ENCODE measurements around the gene FRS3. TPM values are rescaled to one million over a fixed set of nuclear protein-coding genes. Genes with fewer than 3 reads are reported as not detected.
A peak's percentile ranks its signal among the peaks of the same experiment; 100 is the strongest.

The FRS3 gene
- total and polyA plus RNA-seq, 9 of the 15 experiments (the other 6 are each of a cell fraction or from before 2014, with no cell fraction given), result 0.03 to 3.7 (median 1.6) TPM

DNA sequence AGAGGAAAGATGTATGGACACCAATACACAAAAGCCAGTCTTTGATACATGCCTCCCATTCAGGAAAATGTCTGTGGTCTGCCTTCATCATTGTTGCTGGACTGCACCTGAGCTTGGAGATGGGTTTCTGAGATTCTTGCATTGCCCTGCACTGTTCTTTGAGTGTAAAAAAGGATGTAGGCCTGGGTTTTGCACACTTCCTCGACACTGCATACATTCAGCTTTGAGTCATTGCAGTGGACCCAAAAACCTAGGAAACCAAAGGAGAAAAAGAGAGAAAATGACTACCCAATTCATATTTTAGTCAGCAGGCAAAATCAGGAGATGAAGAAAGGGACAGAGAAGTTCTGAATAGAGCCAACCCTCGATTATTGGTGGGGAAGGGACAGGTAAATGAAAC, 16.8 kb upstream of the FRS3 start:
- H3K9me1 ChIP-seq (ENCODE audit: control insufficient read depth, insufficient read depth, low read length), result no peaks in the 10 kb centered on the region
- H3K9ac ChIP-seq (ENCODE audit: insufficient read depth in 1 of 2, low read depth in 2 of 2, low read length in 2 of 2), result no peak overlapping the region
- DNase-seq (ENCODE audit: extremely low read depth in 1 of 4, low spot score in 3 of 4) (no peak), ATAC-seq (no peak), FAIRE-seq (no peak)
- no peaks in the 10 kb centered on the region for H3K4me1 ChIP-seq (replicated peaks in 1 of 2; ENCODE audit: control insufficient read depth in 2 of 2, insufficient read depth in 2 of 2, low read length in 2 of 2)
- intact Hi-C loops (cut with micrococcal nuclease), result no loop called here
- no peaks in the 10 kb centered on the region for H3K27me3 ChIP-seq (ENCODE audit: control insufficient read depth in 2 of 2, insufficient read depth in 2 of 2, low read length in 2 of 2)
- BruUV-seq (replicated peaks), result no TSS peak
- TF ChIP-seq, protein P1, sequence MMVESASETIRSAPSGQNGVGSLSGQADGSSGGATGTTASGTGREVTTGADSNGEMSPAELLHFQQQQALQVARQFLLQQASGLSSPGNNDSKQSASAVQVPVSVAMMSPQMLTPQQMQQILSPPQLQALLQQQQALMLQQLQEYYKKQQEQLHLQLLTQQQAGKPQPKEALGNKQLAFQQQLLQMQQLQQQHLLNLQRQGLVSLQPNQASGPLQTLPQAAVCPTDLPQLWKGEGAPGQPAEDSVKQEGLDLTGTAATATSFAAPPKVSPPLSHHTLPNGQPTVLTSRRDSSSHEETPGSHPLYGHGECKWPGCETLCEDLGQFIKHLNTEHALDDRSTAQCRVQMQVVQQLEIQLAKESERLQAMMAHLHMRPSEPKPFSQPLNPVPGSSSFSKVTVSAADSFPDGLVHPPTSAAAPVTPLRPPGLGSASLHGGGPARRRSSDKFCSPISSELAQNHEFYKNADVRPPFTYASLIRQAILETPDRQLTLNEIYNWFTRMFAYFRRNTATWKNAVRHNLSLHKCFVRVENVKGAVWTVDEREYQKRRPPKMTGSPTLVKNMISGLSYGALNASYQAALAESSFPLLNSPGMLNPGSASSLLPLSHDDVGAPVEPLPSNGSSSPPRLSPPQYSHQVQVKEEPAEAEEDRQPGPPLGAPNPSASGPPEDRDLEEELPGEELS (CRISPR knock-in tag; IDR thresholded peaks at IDR 0.05; ENCODE audit: borderline replicate concordance), result no peak
- WGBS (ENCODE audit: insufficient coverage, low coverage, missing lambda C conversion rate), result 39% methylated on average over 2 of the region's 2 CpGs
- no peaks in the 10 kb centered on the region for H3K9me3 ChIP-seq (replicated peaks; ENCODE audit: control insufficient read depth, insufficient read depth, low read depth, low read length)
- no peaks in the 10 kb centered on the region for H4K20me1 ChIP-seq (replicated peaks; ENCODE audit: control insufficient read depth, insufficient read depth, low read length)
- H3K27ac ChIP-seq (ENCODE audit: extremely low read depth, low read depth, low read length), result no peak overlapping the region
- H3K4me2 ChIP-seq (ENCODE audit: insufficient read depth, low read length), result no peak overlapping the region
- ChIA-PET POLR2A (interaction anchor here (1.0 to 2.0 kb wide), 4 partner anchors 8 to 252 kb away, joined by 3 to 10 read pairs (median 4); partner anchors contain the start of gene TOMM6), CTCF (ENCODE audit: low intra/inter-chr PET ratio) (no interaction called here)
- in situ Hi-C loops (cut with MboI), result no loop called here
- H3K79me2 ChIP-seq (ENCODE audit: control insufficient read depth, insufficient read depth, low read length), result no peaks in the 10 kb centered on the region
- H3K36me3 ChIP-seq (ENCODE audit: control insufficient read depth, insufficient read depth, low read length), result peaks cover 36% of the 10 kb centered on the region
- no peak overlapping the region for H3K4me3 ChIP-seq
- no peak overlapping the region for H2AFZ ChIP-seq (ENCODE audit: low read depth, low read length)

DNA sequence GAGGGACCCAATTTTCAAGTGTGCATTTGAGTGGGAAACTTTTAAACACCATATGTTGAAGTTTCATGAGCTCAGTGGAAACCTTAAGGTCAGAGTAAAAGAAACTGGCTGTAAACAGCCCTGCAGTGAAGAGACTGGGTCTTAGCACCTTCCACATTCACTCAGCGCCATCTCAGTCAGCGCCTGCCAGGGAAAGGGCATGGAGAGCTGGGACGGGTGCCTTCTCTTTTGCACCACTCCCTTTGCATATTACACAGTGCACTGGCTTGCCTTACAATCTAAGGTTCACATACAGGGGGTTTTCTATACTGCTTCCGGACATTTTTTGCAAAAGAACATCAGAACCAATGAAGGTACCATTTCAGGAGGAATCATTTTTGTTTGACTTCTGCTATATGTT, 12.3 kb upstream of the FRS3 start:
- TF ChIP-seq HDAC3 (IDR thresholded peaks at IDR 0.05; ENCODE audit: borderline replicate concordance, partially characterized antibody) (no peak), ZC3H4 (CRISPR knock-in tag; IDR thresholded peaks at IDR 0.05; ENCODE audit: borderline replicate concordance) (no peak), MYNN (IDR thresholded peaks at IDR 0.05) (0 out of 2 replicates have a peak, but pooled peaks have one; percentile 15), MYNN (CRISPR knock-in tag; IDR thresholded peaks at IDR 0.05) (no peak), POLR2A (conservative IDR thresholded peaks at IDR 0.05) (peak; percentile 46), PML (IDR thresholded peaks at IDR 0.05; ENCODE audit: low read length) (peak; percentile 30; the same call in 1 of the 2 replicates), POLR2AphosphoS5 (IDR thresholded peaks at IDR 0.05; ENCODE audit: control insufficient read depth, insufficient read depth, low read depth, low read length) (peak; percentile 34; the same call in 1 of the 2 replicates)
- Histone ChIP-seq H3K4me2 (ENCODE audit: insufficient read depth, low read length) (no peak overlapping the region), H3K4me1 (replicated peaks in 1 of 2; ENCODE audit: control insufficient read depth in 2 of 2, insufficient read depth in 2 of 2, low read length in 2 of 2) (peaks cover 7 to 12% of the 10 kb centered on the region in 2 experiments; a peak in 4 of 5 replicates), H3K4me3 (no peak overlapping the region), H3K27me3 (ENCODE audit: control insufficient read depth in 2 of 2, insufficient read depth in 2 of 2, low read length in 2 of 2) (no peaks in the 10 kb centered on the region), H3K36me3 (ENCODE audit: control insufficient read depth, insufficient read depth, low read length) (peaks cover 56% of the 10 kb centered on the region), H2AFZ (ENCODE audit: low read depth, low read length) (no peak overlapping the region), H3K27ac (ENCODE audit: extremely low read depth, low read depth, low read length) (no peak overlapping the region), H3K79me2 (ENCODE audit: control insufficient read depth, insufficient read depth, low read length) (peaks cover 37% of the 10 kb centered on the region), H3K9me1 (ENCODE audit: control insufficient read depth, insufficient read depth, low read length) (no peaks in the 10 kb centered on the region), H4K20me1 (replicated peaks; ENCODE audit: control insufficient read depth, insufficient read depth, low read length) (peaks cover 5% of the 10 kb centered on the region; the same call in 1 of the 2 replicates), H3K9ac (ENCODE audit: insufficient read depth in 1 of 2, low read depth in 2 of 2, low read length in 2 of 2) (no peak overlapping the region), H3K9me3 (replicated peaks; ENCODE audit: control insufficient read depth, insufficient read depth, low read depth, low read length) (no peaks in the 10 kb centered on the region)
- ChIA-PET CTCF (ENCODE audit: low intra/inter-chr PET ratio) (no interaction called here), POLR2A (interaction anchor here (0.5 to 7.1 kb wide), 5 partner anchors 8 to 312 kb away, joined by 3 to 37 read pairs (median 4); no protein-coding TSS in a partner anchor)
- FAIRE-seq, result no peak
- in situ Hi-C loops (cut with MboI), result no loop called here
- 93% methylated on average over 4 of the region's 4 CpGs for WGBS (ENCODE audit: insufficient coverage, low coverage, missing lambda C conversion rate)
- BruUV-seq (replicated peaks), result no TSS peak
- no peak for DNase-seq (ENCODE audit: extremely low read depth in 1 of 4, low spot score in 3 of 4)
- no peak for ATAC-seq
- intact Hi-C loops (cut with micrococcal nuclease), result no loop called here

Data from K562 (cell line).